Measurements from ENCODE around the gene SERPINA12. TPM values are rescaled to one million over a fixed set of nuclear protein-coding genes. Genes with fewer than 3 reads are reported as not detected.

SERPINA12 gene
- total RNA-seq, 1 donor from 2014 or later: not detected

- peaks cover 5% of the 10 kb centered on the region for H3K27me3 Mint-ChIP-seq (ENCODE audit: unreplicated experiment)
These were observed 46.3 kb downstream of the SERPINA12 start for GRCh38 chr14:94462763-94463572.

GRCh38 chr14:94462219-94462551 lies 47.1 kb downstream of the SERPINA12 start:
- DNase-seq: no peak
- Mint-ChIP-seq H3K36me3 (ENCODE audit: unreplicated experiment) (peaks cover 16% of the 10 kb centered on the region), H3K27me3 (ENCODE audit: unreplicated experiment) (peaks cover 5% of the 10 kb centered on the region), H3K27ac (ENCODE audit: unreplicated experiment) (no peak overlapping the region), H3K4me1 (ENCODE audit: low read depth, unreplicated experiment) (no peaks in the 10 kb centered on the region), H3K4me3 (ENCODE audit: unreplicated experiment) (no peak overlapping the region), H3K9me3 (ENCODE audit: unreplicated experiment) (peaks cover 12% of the 10 kb centered on the region)
- no peak for TF ChIP-seq CTCF (IDR thresholded peaks at IDR 0.05; ENCODE audit: partially characterized antibody, unreplicated experiment)

More at GRCh38 chr14:94462763-94463572, 46.3 kb downstream of the SERPINA12 start:
- Mint-ChIP-seq H3K4me3 (ENCODE audit: unreplicated experiment) (no peak overlapping the region), H3K36me3 (ENCODE audit: unreplicated experiment) (peaks cover 9% of the 10 kb centered on the region), H3K9me3 (ENCODE audit: unreplicated experiment) (peaks cover 12% of the 10 kb centered on the region), H3K4me1 (ENCODE audit: low read depth, unreplicated experiment) (no peaks in the 10 kb centered on the region), H3K27ac (ENCODE audit: unreplicated experiment) (no peak overlapping the region)
- no peak for DNase-seq
- TF ChIP-seq CTCF (IDR thresholded peaks at IDR 0.05; ENCODE audit: partially characterized antibody, unreplicated experiment): no peak

DNA sequence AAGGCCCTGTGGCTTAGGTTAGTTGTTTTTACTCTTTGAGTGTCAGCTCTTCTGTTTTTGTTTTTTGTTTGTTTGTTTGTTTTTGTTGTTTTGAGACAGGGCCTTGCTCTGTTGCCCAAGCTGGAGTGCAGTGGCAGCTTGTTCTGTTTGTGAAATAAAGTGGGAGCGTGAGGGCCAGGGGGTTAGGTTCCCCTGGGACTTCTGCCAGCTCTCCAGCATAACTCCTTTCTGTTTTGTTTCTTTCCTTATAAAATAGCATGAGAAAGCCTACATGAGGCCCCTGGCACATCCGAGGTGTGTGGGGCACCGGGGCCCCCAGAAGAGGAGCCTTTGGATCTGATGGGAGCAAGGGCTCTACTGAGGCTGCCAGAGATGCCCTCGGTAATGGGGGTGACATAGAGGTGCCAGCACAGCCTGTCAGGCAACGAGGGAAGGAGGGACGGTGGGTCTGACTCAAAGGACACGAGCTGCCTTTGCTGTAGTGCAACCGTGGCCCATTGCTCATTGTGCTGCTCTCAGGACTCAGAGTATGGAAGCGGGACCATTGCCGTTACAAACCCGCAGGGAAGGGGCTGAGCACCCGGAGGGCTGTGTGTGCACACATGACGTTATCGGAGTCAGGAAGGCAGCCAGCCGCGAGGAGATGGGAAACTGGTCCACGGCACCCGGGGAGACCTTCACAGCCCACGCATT lies 47.6 kb downstream of the SERPINA12 start:
- Mint-ChIP-seq H3K27ac (ENCODE audit: unreplicated experiment) (no peak overlapping the region), H3K4me1 (ENCODE audit: low read depth, unreplicated experiment) (no peaks in the 10 kb centered on the region), H3K27me3 (ENCODE audit: unreplicated experiment) (peaks cover 5% of the 10 kb centered on the region), H3K9me3 (ENCODE audit: unreplicated experiment) (peaks cover 13% of the 10 kb centered on the region), H3K36me3 (ENCODE audit: unreplicated experiment) (peaks cover 16% of the 10 kb centered on the region), H3K4me3 (ENCODE audit: unreplicated experiment) (no peak overlapping the region)
- no peak for TF ChIP-seq CTCF (IDR thresholded peaks at IDR 0.05; ENCODE audit: partially characterized antibody, unreplicated experiment)
- no peak for DNase-seq

DNA sequence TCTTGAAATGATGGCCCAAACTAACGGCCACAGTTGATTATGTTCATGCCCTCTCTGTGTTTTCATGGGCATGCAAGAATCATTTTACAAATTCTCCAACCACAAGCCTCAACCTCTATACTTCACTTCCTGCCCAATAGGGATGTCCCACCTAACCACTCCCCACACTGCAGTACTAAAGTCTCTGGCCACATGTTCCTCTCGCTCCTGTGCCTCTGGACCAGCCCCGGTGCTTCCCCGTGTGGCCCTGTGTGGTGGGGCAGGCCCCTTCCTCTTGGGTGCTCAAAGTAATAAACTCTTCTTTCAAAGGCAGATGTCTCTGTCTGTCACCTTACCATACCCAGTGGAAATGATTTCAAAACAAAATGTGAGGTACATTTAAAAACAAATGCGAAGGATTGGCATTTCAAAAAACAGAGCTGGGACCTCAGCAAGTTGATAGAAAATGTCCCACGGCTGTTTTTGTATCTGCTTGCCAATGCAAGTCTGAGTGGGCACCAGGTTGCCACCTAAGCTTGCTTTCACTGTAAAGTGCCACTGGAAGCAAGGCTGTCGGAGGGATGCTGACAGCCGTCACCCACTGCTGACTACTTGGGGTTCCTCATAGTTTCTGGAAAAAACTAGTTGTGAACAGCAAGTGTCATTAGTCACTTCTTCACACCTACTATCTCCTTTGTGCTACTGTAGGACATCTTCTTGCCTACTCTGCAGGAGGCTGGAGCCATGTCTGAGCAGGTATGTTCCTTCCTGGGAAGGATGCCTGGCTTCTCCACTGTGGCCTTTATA lies 48.4 kb downstream of the SERPINA12 start:
- H3K27me3 Mint-ChIP-seq (ENCODE audit: unreplicated experiment): peaks cover 3% of the 10 kb centered on the region
- H3K27ac Mint-ChIP-seq (ENCODE audit: unreplicated experiment): no peak overlapping the region
- no peak for DNase-seq
- H3K36me3 Mint-ChIP-seq (ENCODE audit: unreplicated experiment): peaks cover 9% of the 10 kb centered on the region
- H3K4me1 Mint-ChIP-seq (ENCODE audit: low read depth, unreplicated experiment): no peaks in the 10 kb centered on the region
- H3K4me3 Mint-ChIP-seq (ENCODE audit: unreplicated experiment): no peak overlapping the region
- H3K9me3 Mint-ChIP-seq (ENCODE audit: unreplicated experiment): peaks cover 9% of the 10 kb centered on the region
- TF ChIP-seq CTCF (IDR thresholded peaks at IDR 0.05; ENCODE audit: partially characterized antibody, unreplicated experiment): no peak

All from glutamatergic neuron (in vitro differentiated cells).